Cardiac muscle cell (in vitro differentiated cells and primary cell): ENCODE measurements around the gene RGMB. TPM values are rescaled to one million over a fixed set of nuclear protein-coding genes. Genes with fewer than 3 reads are reported as not detected.

ENCODE experiments used
- DNase-seq, 2 donors: peaks; one replicate each; pipeline versions ENCODE4 v3.0.0 to v3.0.0-alpha.2; 2010 to 2017; ENCODE audit warnings: low read depth in 1 of 2, low spot score in 1 of 2
- H3K27ac ChIP-seq: fragments of 200-600 bp; sonication (generic); 2 replicates; pipeline ENCODE4 v1.5.1; 2016
- H3K27me3 ChIP-seq: fragments of 200-600 bp; sonication (generic); 2 replicates; pipeline ENCODE4 v1.6.0; 2016; ENCODE audit warnings: control low read depth
- H3K36me3 ChIP-seq: fragments of 200-600 bp; sonication (generic); 2 replicates; pipeline ENCODE4 v1.5.1; 2016; ENCODE audit warnings: control low read depth
- H3K4me1 ChIP-seq: fragments of 200-600 bp; sonication (generic); 2 replicates; pipeline ENCODE4 v1.8.1; 2017; ENCODE audit warnings: low read depth, mild to moderate bottlenecking, mixed run types
- H3K4me3 ChIP-seq: fragments of 200-600 bp; sonication (generic); 2 replicates; pipeline ENCODE4 v1.5.1; 2016; ENCODE audit warnings: mild to moderate bottlenecking
- H3K9me3 ChIP-seq: fragments of 200-600 bp; sonication (generic); 2 replicates; pipeline ENCODE4 v1.5.1; 2017; ENCODE audit warnings: low read depth, mild to moderate bottlenecking, control low read depth
- polyA plus RNA-seq: library from polyadenylated mRNA; unstranded; fragments of >200 nt; fragmentation: Nextera tagmentation; extraction: Ambion mirVana; gene quantifications from 2 replicates; pipeline ENCODE4 v1.2.1, GENCODE V29; 2016
- total RNA-seq: library from RNA; depleted of rRNA; stranded (reverse); fragments of >200 nt; gene quantifications from 2 replicates; pipeline ENCODE4 v1.2.3, GENCODE V29; 2016
- TF ChIP-seq, protein P1 (sequence below): IDR thresholded peaks from 2 replicates; pipeline ENCODE4 v1.5.1; 2012; ENCODE audit warnings: low read depth, mild to moderate bottlenecking, low read length

RGMB gene
- total and polyA plus RNA-seq, 2 experiments from 2014 or later: 7.1 to 15.6 TPM

DNA sequence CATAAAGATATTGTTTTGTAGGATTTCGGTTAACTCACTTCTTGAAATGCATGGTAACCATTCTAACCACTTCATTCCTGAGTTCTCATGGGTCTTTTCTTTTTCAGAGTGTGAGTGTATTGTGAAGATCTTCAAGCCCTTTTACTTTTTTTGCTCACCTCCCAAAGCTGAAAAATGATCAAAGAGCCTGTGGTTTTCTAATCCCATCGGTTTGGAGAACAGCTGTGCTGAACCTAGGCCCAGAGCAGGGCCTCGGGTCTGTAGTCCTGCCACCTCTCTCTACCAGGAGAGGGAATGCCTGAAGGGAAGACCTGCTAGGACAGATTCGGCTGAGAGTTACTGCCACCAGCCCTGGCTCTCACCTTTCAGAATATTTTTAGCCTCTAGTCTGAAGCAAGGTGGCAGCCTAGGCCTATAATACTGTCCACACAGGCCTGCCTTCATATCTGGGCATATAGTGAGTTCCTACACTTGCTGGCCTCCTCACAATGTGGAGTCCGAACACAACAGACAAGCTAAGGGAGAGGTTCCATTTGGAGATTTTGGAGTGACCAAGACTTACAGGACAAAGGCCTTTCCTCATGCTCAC is 13.8 kb downstream of the RGMB start:
- no peaks in the 10 kb centered on the region for H3K4me1 ChIP-seq
- no peak overlapping the region for H3K4me3 ChIP-seq
- no peaks in the 10 kb centered on the region for H3K9me3 ChIP-seq
- peak in 1 of 2 donors; percentile 40 for DNase-seq
- no peaks in the 10 kb centered on the region for H3K27me3 ChIP-seq
- no peak overlapping the region for H3K27ac ChIP-seq
- TF ChIP-seq, protein P1, sequence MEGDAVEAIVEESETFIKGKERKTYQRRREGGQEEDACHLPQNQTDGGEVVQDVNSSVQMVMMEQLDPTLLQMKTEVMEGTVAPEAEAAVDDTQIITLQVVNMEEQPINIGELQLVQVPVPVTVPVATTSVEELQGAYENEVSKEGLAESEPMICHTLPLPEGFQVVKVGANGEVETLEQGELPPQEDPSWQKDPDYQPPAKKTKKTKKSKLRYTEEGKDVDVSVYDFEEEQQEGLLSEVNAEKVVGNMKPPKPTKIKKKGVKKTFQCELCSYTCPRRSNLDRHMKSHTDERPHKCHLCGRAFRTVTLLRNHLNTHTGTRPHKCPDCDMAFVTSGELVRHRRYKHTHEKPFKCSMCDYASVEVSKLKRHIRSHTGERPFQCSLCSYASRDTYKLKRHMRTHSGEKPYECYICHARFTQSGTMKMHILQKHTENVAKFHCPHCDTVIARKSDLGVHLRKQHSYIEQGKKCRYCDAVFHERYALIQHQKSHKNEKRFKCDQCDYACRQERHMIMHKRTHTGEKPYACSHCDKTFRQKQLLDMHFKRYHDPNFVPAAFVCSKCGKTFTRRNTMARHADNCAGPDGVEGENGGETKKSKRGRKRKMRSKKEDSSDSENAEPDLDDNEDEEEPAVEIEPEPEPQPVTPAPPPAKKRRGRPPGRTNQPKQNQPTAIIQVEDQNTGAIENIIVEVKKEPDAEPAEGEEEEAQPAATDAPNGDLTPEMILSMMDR: no peak
- H3K36me3 ChIP-seq: no peaks in the 10 kb centered on the region

DNA sequence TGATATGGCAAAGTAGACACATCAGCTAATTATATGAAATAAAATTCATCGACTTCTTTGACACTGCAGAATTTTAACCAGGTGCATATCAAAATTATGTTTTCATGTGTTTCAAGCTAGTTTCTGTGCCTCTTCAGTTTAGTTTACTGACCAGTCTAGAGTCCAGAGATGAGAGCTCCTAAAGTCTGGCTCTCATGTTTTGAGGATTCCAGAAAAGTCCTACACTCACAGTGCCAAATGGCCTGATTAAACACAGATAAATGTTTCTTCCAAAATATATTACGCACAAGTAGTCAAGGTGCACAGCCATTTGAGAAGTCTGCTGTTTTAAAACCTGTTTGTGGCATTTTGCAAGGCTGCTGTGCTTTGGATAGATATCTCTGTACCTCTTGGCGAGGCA is 15.6 kb downstream of the RGMB start:
- Histone ChIP-seq H3K27ac (no peak overlapping the region), H3K27me3 (no peaks in the 10 kb centered on the region), H3K36me3 (no peaks in the 10 kb centered on the region), H3K4me1 (no peaks in the 10 kb centered on the region), H3K4me3 (no peak overlapping the region), H3K9me3 (no peaks in the 10 kb centered on the region)
- DNase-seq: no peak
- TF ChIP-seq, protein P1: no peak

DNA sequence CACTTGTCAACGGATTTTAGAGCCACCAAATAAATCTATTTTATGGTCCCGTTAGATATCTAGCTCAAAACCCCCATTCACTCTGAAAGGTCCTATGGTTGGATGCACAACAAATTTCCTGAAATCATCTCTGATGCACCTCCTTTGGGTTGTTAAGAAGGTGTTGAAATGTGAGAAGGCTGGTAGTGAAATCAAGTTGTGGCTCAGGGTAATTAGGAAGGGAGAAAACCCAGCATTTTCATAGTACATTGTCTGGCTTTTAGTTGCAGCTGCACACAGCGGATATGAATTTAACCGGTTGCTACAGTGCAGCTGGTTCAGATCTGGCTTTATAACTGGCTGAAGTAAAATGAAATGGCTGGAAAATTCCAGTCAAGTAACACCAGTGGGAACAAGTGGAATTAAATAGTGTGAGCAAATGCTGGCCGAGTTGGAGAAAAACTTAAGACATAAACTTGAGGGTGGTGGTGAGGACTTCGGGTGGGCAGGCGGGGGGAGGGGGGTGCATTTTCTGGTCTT is 17.6 kb downstream of the RGMB start:
- Histone ChIP-seq H3K4me3 (no peak overlapping the region), H3K36me3 (no peaks in the 10 kb centered on the region), H3K9me3 (no peaks in the 10 kb centered on the region), H3K27me3 (no peaks in the 10 kb centered on the region), H3K27ac (no peak overlapping the region), H3K4me1 (no peaks in the 10 kb centered on the region)
- DNase-seq: no peak
- TF ChIP-seq, protein P1: no peak

DNA sequence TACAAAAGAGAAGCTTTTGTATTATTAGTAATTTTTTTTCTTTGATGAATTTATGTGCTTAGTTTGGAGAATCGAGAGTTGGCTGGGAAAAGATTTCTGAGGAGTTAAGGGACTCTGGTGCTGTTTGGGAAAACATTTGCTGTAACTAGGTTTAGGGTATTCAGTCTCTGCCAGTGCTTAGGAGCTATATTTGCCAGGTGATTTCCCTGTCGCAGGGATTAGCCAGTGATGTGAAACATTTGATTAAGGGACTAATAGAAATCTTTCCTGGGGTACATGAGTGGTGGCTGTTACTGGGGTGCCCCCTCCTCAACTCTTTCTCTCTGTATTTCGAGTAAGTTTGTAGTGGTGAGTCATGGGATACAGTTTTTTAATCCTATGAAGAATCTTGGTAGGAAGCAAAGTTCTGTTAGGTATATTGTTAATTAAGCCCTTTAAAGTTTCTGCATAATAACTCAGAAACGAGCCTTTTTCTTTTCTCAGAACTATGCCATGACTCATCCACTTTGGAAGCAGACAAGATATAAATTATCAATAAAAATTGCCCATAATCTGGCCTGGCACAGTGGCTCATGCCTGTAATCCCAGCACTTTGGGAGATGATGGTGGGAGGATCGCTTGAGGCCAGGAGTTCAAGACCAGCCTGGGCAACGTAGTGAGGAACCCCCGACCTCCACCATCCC is 18.6 kb downstream of the RGMB start:
- TF ChIP-seq, protein P1: no peak

DNA sequence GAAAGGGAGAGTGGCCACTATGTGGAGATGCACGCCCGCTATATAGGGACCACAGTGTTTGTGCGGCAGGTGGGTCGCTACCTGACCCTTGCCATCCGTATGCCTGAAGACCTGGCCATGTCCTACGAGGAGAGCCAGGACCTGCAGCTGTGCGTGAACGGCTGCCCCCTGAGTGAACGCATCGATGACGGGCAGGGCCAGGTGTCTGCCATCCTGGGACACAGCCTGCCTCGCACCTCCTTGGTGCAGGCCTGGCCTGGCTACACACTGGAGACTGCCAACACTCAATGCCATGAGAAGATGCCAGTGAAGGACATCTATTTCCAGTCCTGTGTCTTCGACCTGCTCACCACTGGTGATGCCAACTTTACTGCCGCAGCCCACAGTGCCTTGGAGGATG is 19.8 kb downstream of the RGMB start:
- Histone ChIP-seq H3K4me3 (no peak overlapping the region), H3K27me3 (no peaks in the 10 kb centered on the region), H3K9me3 (no peaks in the 10 kb centered on the region), H3K36me3 (no peaks in the 10 kb centered on the region), H3K27ac (no peak overlapping the region), H3K4me1 (no peaks in the 10 kb centered on the region)
- no peak for DNase-seq
- TF ChIP-seq, protein P1: no peak

More for the DNA sequence above, 18.6 kb downstream of the RGMB start:
- DNase-seq: no peak
- Histone ChIP-seq H3K9me3 (no peaks in the 10 kb centered on the region), H3K4me3 (no peak overlapping the region), H3K36me3 (no peaks in the 10 kb centered on the region), H3K4me1 (no peaks in the 10 kb centered on the region), H3K27ac (no peak overlapping the region), H3K27me3 (no peaks in the 10 kb centered on the region)
